Activated CD8-positive, alpha-beta memory T cell treated with anti-CD3 and anti-CD28 coated beads, Interleukin-2, amount 10 ng/mL, durations not matched to agents 7 days and 5 days (primary cell): Measurements from ENCODE around the gene TUBGCP6. TPM values are rescaled to one million over a fixed set of nuclear protein-coding genes. Genes with fewer than 3 reads are reported as not detected.
"Not testable (repeated sequence)": the region's sequence is repeated elsewhere in the genome, so short reads cannot be mapped to it uniquely, and the experiment has no call there.

Experiments
- ATAC-seq: fragments of 150-1000 bp; cut with Tn5 transposase; one replicate; pipeline ENCODE4 v1.10.0; 2021; ENCODE audit warnings: moderate library complexity
- CTCF ChIA-PET: fragments of 350-600 bp; sonication (Branson Sonifier 250); formaldehyde crosslinking; loops from one replicate; lab custom pipeline; 2021; ENCODE audit warnings: antibody characterized with exemption; lab: Charles Lee
- DNase-seq: peaks from one replicate; pipeline ENCODE4 v3.0.0-alpha.2; 2020
- H3K27ac Mint-ChIP-seq: one replicate; pipeline ENCODE4 v1.8.0; 2021; ENCODE audit warnings: mild to moderate bottlenecking, mixed read lengths
- H3K27me3 Mint-ChIP-seq: one replicate; pipeline ENCODE4 v1.8.0; 2021; ENCODE audit warnings: mixed read lengths
- H3K36me3 Mint-ChIP-seq: one replicate; pipeline ENCODE4 v1.8.0; 2021; ENCODE audit warnings: mild to moderate bottlenecking, mixed read lengths
- H3K4me1 Mint-ChIP-seq: one replicate; pipeline ENCODE4 v1.8.0; 2021; ENCODE audit warnings: mixed read lengths
- H3K4me3 Mint-ChIP-seq: one replicate; pipeline ENCODE4 v1.8.0; 2021; ENCODE audit warnings: mild to moderate bottlenecking, moderate library complexity, mixed read lengths
- H3K9me3 Mint-ChIP-seq: one replicate; pipeline ENCODE4 v1.8.0; 2022; ENCODE audit warnings: low read depth, mixed read lengths
- total RNA-seq, 2 experiments: library from RNA; stranded (reverse); gene quantifications; one replicate each; pipeline ENCODE4 v1.2.3, GENCODE V29; 2021

The TUBGCP6 gene
- total RNA-seq, 2 experiments from 2014 or later: 60.9 to 72.0 TPM

DNA sequence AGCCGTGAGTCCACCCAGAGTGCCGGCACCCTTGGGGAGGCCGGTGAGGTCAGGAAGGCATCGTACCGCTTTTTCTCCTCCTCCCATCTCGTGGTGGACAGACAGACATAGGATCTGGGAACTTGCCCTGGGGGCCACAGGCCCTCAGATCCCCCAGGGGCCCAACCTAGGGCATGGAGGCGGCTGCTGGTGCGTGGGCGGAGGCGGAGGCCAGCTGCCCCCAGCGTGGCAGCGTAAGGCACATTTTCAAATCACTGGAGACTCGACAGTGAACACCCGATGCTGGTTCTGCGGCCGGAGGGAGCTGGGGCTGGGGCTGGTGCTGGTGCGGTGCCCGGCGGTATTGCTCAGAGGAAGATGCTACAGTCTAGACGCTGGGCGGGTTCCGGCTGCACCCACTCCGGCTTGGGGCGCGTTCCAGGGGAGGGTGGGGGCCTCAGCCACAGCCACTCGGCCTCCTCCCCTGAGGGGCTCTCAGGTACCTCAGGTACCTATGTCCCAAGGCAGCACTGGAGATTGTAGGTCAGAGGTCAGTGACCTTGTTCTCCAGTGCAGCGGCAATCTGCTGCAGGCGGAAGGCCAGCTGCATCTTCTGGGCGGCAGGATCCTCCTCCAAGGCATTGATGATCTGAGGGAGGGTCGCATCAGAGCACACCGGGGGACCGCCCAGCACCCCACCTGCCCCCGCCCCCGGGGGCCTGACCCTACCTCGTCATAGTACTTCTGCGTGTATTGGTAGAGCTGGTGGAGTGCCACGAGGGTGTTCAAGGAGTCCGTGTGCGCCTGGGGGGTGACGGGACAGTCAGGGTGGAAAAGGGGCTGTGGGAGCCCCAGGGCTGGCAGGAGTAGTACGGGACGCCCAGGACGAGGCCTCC is 30.6 kb upstream of the TUBGCP6 start:
- Mint-ChIP-seq H3K4me1 (peaks cover 9% of the 10 kb centered on the region), H3K27me3 (peaks cover 5% of the 10 kb centered on the region), H3K9me3 (no peaks in the 10 kb centered on the region), H3K27ac (no peak overlapping the region), H3K36me3 (no peaks in the 10 kb centered on the region), H3K4me3 (no peak overlapping the region)
- DNase-seq (no peak), ATAC-seq (no peak)
- CTCF ChIA-PET: interaction anchor here (1.0 to 6.3 kb wide), 21 partner anchors 9 to 416 kb away, joined by 3 to 105 read pairs (median 11); partner anchors contain the start of genes DENND6B, HDAC10 and MAPK12

DNA sequence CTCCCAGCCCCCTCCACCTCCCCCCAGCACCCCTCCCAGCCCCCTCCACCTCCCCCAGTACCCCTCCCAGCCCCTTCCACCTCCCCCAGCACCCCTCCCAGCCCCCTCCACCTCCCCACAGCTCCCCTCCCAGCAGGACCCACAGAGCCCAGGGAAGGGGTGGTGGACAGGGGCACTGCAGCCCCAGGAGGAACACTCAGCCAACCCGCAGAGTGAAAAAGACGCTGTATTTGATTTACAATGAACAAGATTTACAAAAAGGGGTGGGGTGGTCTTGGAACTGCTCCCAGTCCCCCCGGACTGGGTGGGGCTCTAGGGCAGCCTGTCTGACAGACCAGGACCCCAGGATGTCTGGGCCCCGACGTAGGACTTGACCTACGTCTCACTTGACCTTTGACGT is 29.9 kb upstream of the TUBGCP6 start:
- ATAC-seq (no peak), DNase-seq (no peak)
- no peaks in the 10 kb centered on the region for H3K36me3 Mint-ChIP-seq
- H3K4me1 Mint-ChIP-seq: peaks cover 9% of the 10 kb centered on the region
- H3K27ac Mint-ChIP-seq: no peak overlapping the region
- no peak overlapping the region for H3K4me3 Mint-ChIP-seq
- CTCF ChIA-PET: interaction anchor here (0.7 to 6.3 kb wide), 5 partner anchors 34 to 346 kb away, joined by 3 to 105 read pairs (median 15); partner anchors contain the start of gene DENND6B
- H3K9me3 Mint-ChIP-seq: no peaks in the 10 kb centered on the region
- peaks cover 5% of the 10 kb centered on the region for H3K27me3 Mint-ChIP-seq

DNA sequence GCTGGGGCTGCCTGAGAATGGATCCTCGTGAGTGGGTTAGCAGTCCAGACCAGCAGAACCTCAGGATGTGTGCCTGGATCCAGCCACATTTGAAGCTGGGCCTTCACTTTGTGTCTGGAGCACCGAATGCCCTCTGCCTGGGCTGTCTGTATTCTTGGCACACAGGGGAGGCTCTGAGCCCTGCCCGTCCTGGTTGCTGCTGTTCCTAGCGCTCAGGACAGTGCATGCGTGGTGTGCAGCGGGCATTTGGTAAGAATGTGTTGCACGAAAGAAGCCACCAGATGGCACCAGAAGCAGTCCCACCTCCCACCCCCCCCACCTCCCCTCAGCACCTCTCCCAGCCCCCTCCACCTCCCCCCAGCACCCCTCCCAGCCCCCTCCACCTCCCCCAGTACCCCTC is 29.5 kb upstream of the TUBGCP6 start:
- Mint-ChIP-seq H3K4me3 (no peak overlapping the region), H3K4me1 (peaks cover 11% of the 10 kb centered on the region), H3K9me3 (no peaks in the 10 kb centered on the region), H3K27ac (no peak overlapping the region), H3K27me3 (peaks cover 5% of the 10 kb centered on the region), H3K36me3 (no peaks in the 10 kb centered on the region)
- peak; percentile 70 for DNase-seq
- ATAC-seq: no peak
- CTCF ChIA-PET: interaction anchor here (0.7 to 6.3 kb wide), 6 partner anchors 23 to 346 kb away, joined by 3 to 105 read pairs (median 8); partner anchors contain the start of genes DENND6B and HDAC10

DNA sequence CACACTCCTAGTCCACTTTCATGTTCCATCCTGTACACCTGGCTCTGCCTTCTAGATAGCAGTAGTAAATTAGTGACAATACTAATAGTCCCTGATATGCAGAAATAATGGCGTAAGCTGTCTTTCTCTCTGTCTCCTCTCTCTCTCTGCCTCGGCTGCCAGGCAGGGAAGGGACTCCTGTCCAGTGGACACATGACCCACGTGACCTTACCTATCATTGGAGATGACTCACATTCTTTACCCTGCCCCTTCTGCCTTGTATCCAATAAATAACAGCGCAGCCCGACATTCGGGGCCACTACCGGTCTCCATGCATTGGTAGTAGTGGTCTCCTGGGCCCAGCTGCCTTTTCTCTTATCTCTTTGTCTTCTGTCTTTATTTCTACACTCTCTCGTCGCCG is 29.0 kb upstream of the TUBGCP6 start:
- not testable (repeated sequence) for H3K36me3 Mint-ChIP-seq, ATAC-seq, H3K4me3 Mint-ChIP-seq, H3K27ac Mint-ChIP-seq, H3K27me3 Mint-ChIP-seq, DNase-seq, H3K9me3 Mint-ChIP-seq
- H3K4me1 Mint-ChIP-seq: peaks cover 11% of the 10 kb centered on the region
- CTCF ChIA-PET: interaction anchor here (0.9 to 6.3 kb wide), 7 partner anchors 19 to 224 kb away, joined by 3 to 105 read pairs (median 6); partner anchors contain the start of genes DENND6B and HDAC10

DNA sequence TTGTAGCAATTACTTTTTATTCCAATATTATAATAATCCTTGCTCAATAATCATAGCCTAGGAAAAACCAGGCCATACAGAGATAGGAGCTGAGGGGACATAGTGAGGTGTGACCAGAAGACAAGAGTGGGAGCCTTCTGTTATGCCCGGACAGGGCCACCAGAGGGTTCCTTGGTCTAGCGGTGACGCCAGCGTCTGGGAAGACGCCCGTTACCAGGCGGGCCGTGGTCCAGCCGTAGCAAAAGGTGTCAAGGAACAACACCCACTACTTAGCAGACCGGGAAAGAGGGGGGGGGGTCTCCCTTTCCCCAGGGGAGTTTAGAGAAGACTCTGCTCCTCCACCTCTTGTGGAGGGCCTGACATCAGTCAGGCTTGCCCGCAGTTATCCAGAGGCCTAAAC is 28.5 kb upstream of the TUBGCP6 start:
- CTCF ChIA-PET: interaction anchor here (0.9 to 6.3 kb wide), 7 partner anchors 20 to 225 kb away, joined by 3 to 105 read pairs (median 6); partner anchors contain the start of genes DENND6B and HDAC10
- not testable (repeated sequence) for H3K9me3 Mint-ChIP-seq, DNase-seq, H3K27ac Mint-ChIP-seq, ATAC-seq, H3K36me3 Mint-ChIP-seq, H3K27me3 Mint-ChIP-seq, H3K4me3 Mint-ChIP-seq
- H3K4me1 Mint-ChIP-seq: peaks cover 14% of the 10 kb centered on the region

DNA sequence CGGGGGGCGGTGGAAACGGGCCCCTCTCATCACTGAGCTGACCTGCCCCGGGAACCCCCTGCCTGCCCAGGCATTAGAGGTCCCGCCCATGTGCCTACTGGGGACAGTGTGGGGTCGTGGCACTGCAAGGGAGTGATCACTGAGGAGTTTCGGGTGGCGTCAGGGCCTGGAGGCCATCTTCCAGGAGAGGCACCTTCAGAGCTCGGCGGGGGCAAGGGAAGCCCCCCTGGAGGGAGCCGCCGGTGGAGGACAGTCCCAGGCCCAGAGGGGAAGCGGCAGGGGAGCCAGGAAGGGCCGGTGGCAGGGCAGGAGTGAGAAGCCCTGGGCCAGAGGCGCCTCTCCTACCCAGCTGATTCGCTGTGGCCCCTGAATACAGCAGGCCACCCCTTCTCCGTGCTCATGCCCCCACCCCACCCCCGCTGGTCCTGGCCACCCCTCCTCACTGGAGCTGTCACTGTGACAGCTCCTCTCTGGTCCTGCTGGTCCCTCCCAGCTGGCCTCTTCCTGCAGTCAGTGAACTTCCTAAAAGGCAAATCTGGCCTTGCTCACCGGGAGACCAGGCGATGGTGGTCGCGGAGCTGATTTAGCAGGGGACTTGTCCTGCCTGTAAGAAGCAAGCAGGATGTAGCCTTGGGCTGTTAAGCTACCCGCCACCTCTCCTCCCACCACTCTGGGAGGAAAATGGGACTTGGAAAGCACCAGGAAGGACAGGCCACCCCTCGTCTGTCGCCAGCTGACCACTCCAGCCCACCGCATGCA is 27.4 kb upstream of the TUBGCP6 start:
- Mint-ChIP-seq H3K27ac (no peak overlapping the region), H3K36me3 (no peaks in the 10 kb centered on the region), H3K27me3 (peaks cover 5% of the 10 kb centered on the region), H3K4me1 (peaks cover 18% of the 10 kb centered on the region), H3K4me3 (no peak overlapping the region), H3K9me3 (no peaks in the 10 kb centered on the region)
- DNase-seq (no peak), ATAC-seq (no peak)
- CTCF ChIA-PET: interaction anchor here (0.9 to 6.3 kb wide), 13 partner anchors 10 to 226 kb away, joined by 3 to 105 read pairs (median 5); partner anchors contain the start of genes DENND6B and HDAC10

DNA sequence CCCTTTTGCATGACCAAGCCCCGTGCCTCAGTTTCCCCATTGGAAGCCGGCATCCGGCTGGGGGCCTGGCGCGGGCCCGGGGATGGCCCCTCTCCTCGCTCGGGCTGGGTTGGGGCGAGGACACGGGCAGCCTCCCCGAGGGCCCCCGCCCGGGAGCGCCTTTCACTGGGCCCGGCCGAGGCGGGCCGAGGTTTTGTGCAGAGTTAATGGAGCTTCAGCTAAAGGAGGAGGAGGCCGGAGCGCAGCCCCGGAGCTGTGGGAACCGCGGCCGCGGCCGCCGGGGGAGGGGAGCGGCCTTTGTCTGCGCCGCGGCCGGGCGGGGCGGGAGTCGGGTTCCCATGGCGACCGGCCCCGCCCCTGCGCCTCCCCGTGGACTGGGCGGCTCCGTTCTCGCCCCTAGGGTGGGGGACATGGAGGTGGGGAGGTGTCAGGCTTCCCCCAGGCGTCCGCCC is 26.7 kb upstream of the TUBGCP6 start:
- DNase-seq (peak; percentile 71), ATAC-seq (peak; percentile 27)
- no peaks in the 10 kb centered on the region for H3K9me3 Mint-ChIP-seq
- peaks cover 16% of the 10 kb centered on the region for H3K4me1 Mint-ChIP-seq
- CTCF ChIA-PET: interaction anchor here (1.1 to 6.3 kb wide), 9 partner anchors 9 to 227 kb away, joined by 3 to 105 read pairs (median 5); partner anchors contain the start of genes DENND6B and HDAC10
- peaks cover 5% of the 10 kb centered on the region for H3K27me3 Mint-ChIP-seq
- H3K27ac Mint-ChIP-seq: no peak overlapping the region
- no peaks in the 10 kb centered on the region for H3K36me3 Mint-ChIP-seq
- no peak overlapping the region for H3K4me3 Mint-ChIP-seq

DNA sequence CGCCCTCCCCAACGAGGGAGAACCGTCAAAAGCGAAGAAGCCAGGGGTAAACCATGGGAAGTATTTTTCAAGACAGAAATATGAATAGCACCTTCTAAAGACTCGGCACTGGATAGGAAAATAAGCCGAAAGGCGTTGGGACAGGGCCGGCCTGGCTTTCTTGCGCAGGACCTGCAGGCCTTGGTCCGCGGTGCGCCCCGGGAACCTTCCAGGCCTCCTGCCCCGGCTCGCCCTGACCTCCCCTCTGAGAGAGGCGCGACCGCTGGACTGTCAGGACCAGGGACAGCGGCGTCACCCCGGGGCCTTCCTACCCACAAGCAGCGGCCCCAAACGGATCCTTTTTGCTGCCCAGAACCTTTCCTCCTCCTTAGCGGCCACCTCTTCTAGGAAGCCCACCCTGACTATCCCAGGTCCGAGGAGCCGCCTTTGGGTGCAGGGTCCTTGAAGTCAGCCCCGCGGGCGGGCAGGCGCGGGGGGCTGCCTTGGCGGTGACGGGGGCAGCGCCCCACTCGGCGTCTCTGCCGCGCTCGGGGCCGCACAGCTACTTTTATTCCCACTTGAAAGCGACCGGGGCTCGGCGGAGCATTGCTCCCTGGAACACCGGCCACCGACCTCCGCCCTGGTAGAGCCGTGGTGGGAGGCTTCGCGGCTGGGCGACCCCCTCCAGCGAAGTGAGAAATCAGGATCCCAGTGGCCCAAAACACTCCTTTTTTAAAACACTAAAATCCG is 26.0 kb upstream of the TUBGCP6 start:
- peak; percentile 61 for ATAC-seq
- peak overlapping the region; percentile 46 for H3K27ac Mint-ChIP-seq
- peaks cover 16% of the 10 kb centered on the region for H3K4me1 Mint-ChIP-seq

DNA sequence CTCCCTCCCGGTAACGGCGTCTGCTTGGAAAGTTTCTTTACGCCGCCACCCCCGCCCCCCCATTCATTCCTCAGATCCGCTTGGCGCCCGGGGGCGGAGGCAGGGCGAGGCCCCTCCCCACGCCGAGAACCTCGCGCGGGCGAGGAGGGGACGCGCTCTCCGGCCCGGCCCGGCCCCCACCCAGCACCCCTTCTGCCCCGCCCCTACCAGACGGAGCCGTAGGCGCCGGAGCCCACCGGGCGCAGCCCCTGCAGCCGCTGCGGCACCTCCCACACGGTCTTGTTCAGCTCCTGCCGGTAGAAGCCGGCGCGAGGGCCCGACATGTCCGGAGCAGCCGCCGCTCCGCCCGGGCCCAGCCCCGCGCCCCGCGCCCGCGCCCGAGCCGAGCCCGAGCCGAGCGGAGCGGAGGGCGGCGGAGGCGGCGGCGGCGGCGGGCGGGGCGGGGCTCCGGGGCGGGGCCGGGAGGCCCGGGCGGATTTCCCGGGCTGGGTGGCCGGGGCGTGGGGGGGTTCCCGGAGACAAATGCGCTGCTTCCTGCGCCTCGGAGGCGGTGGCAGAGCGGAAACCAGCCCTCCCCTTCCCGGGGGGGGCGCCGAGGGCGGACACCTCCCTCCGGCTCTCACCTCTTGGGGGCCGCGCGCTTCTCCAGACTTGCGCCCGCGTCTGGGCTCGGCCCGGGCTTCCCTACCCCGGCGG is 25.3 kb upstream of the TUBGCP6 start, which contains the start of gene MAPK11:
Gene MAPK11, minus strand, starts transcription at position 411 of the 696 bp plus-strand sequence. Its CDS starts 88 bp downstream, at position 323.
- ATAC-seq (peak; percentile 61), DNase-seq (peak; percentile 82)
- H3K36me3 Mint-ChIP-seq: no peaks in the 10 kb centered on the region
- no peaks in the 10 kb centered on the region for H3K9me3 Mint-ChIP-seq
- peak within 1 kb of the TSS; percentile 58 for H3K4me3 Mint-ChIP-seq
- peak within 1 kb of the TSS; percentile 46 for H3K27ac Mint-ChIP-seq
- CTCF ChIA-PET: interaction anchor here (0.6 to 4.7 kb wide), 3 partner anchors 18 to 72 kb away, joined by 3 to 25 read pairs (median 4); partner anchors contain the start of gene HDAC10
- peaks cover 5% of the 10 kb centered on the region for H3K27me3 Mint-ChIP-seq
- H3K4me1 Mint-ChIP-seq: peaks cover 14% of the 10 kb centered on the region

More for the DNA sequence above, 26.0 kb upstream of the TUBGCP6 start:
- no peaks in the 10 kb centered on the region for H3K9me3 Mint-ChIP-seq
- peaks cover 5% of the 10 kb centered on the region for H3K27me3 Mint-ChIP-seq
- CTCF ChIA-PET: interaction anchor here (1.2 to 6.3 kb wide), 4 partner anchors 20 to 227 kb away, joined by 3 to 105 read pairs (median 9); partner anchors contain the start of genes DENND6B and HDAC10
- H3K4me3 Mint-ChIP-seq: peak overlapping the region; percentile 55
- peak; percentile 83 for DNase-seq
- no peaks in the 10 kb centered on the region for H3K36me3 Mint-ChIP-seq

DNA sequence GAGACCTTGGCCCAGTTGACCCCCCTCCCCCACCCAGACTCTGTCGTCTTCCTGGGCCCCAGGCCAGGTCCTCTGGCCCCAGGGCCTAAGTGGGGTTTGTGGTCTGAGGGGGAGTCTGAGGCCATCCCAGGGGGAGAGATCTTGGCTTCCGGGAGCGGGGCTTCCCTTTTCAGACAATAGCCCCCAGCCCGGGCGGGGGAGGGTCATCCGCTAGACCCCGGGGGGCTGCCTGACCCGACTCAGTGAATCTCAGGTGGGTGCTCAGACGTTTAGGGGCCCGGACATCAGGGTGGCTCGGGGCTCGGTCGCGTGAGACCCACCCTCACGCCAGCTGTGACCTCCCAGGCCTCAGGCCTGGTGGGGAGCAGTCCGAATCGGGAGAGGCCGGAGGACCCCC is 24.7 kb upstream of the TUBGCP6 start:
- CTCF ChIA-PET: interaction anchor here (0.6 to 4.7 kb wide), 4 partner anchors 18 to 72 kb away, joined by 3 to 25 read pairs (median 4); partner anchors contain the start of gene HDAC10
- no peak for ATAC-seq

DNA sequence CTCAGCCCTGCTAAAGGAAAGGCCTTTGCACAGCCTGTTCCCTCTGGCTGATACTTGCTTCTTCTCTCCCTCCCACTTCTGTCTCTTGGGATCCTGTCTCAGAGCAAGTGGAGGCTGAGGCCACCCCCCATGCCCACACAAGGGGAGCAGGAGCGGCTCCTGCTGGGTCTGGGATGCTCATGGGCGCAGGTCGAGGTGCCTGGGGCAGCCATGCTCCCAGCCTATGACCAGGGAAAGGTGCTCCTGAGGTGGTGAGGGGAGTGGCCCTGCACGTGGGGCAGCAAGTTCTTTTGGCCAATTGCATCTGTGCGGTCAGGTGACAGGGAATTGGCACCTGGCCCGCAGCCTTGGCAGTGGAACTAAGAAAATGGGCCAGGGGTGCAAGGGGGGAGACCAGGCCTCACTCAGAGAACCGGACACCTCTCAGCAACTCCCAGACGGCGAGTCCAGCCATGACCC is 23.9 kb upstream of the TUBGCP6 start:
- H3K27ac Mint-ChIP-seq: no peak overlapping the region
- H3K4me3 Mint-ChIP-seq: peak overlapping the region; percentile 58
- no peaks in the 10 kb centered on the region for H3K9me3 Mint-ChIP-seq
- ATAC-seq: no peak
- peaks cover 14% of the 10 kb centered on the region for H3K4me1 Mint-ChIP-seq
- DNase-seq: no peak
- no peaks in the 10 kb centered on the region for H3K36me3 Mint-ChIP-seq
- CTCF ChIA-PET: interaction anchor here (0.6 to 4.7 kb wide), 4 partner anchors 17 to 164 kb away, joined by 3 to 25 read pairs (median 4); partner anchors contain the start of gene HDAC10
- peaks cover 5% of the 10 kb centered on the region for H3K27me3 Mint-ChIP-seq

More for the DNA sequence above, 24.7 kb upstream of the TUBGCP6 start:
- DNase-seq: no peak
- H3K9me3 Mint-ChIP-seq: no peaks in the 10 kb centered on the region
- H3K4me3 Mint-ChIP-seq: peak overlapping the region; percentile 58
- H3K27ac Mint-ChIP-seq: no peak overlapping the region
- H3K36me3 Mint-ChIP-seq: no peaks in the 10 kb centered on the region
- peaks cover 5% of the 10 kb centered on the region for H3K27me3 Mint-ChIP-seq
- H3K4me1 Mint-ChIP-seq: peaks cover 14% of the 10 kb centered on the region
